SK-N-MC (cell line): Measurements from ENCODE around the gene MUS81.

Source experiments
- EZH2 ChIP-seq: fragments of 200-600 bp; sonication (generic); IDR thresholded peaks from one replicate; pipeline ENCODE4 v1.6.1; 2017; ENCODE audit warnings: antibody characterized with exemption
- FOXP2 ChIP-seq: optimal IDR thresholded peaks from 2 replicates; pipeline ENCODE3; 2011; ENCODE audit warnings: mild to moderate bottlenecking, moderate library complexity; ENCODE audit not compliant: insufficient read depth; ENCODE audit errors: extremely low read length, control extremely low read depth
- POLR2AphosphoS5 ChIP-seq: IDR thresholded peaks from 2 replicates; pipeline ENCODE4 v1.6.1; 2012; ENCODE audit warnings: mild to moderate bottlenecking, low read depth, low read length, borderline replicate concordance

DNA sequence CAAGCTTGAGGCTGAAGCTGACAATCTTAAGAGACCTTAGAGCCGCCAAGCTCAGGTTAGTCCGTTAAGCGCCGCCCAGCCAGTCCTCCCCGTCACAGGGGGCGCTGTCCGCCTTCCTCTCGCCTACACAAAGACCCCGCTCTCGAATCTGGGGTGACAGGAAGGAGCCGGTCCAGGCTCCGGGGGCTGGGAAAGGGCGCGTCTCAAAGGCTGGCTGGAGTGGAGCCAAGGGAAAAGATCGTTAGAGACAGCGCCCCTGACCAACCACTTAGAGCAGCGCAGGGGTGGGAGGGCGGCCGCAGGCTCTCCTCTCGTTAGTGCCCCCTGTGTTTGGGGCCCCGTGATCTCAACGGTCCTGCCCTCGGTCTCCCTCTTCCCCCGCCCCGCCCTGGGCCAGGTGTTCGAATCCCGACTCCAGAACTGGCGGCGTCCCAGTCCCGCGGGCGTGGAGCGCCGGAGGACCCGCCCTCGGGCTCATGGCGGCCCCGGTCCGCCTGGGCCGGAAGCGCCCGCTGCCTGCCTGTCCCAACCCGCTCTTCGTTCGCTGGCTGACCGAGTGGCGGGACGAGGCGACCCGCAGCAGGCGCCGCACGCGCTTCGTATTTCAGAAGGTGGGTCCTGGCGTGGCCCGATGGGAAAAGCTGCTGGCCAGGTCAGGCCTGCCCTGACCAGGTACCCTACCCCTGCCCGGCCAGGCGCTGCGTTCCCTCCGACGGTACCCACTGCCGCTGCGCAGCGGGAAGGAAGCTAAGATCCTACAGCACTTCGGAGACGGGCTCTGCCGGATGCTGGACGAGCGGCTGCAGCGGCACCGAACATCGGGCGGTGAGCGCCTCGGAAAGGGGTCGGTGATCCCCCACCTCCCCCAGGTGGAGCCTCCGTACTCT, at the start of gene MUS81:
- peak; percentile 87 for TF ChIP-seq POLR2AphosphoS5
- TF ChIP-seq EZH2 = no peak
- TF ChIP-seq FOXP2 = no peak
